HG02885 (cell line): ENCODE data around the gene ZDHHC1.
A peak's percentile ranks its signal among the peaks of the same experiment; 100 is the strongest.

Source experiments
- ATAC-seq: cut with Tn5 transposase; IDR thresholded peaks from one replicate; pipeline ENCODE4 v1.9.1; 2021; ENCODE audit warnings: mild to moderate bottlenecking; ENCODE audit not compliant: unreplicated experiment, poor library complexity

The ZDHHC1 gene

GRCh38 chr16:67415872-67416793, at the start of gene ZDHHC1:
Gene ZDHHC1 (minus strand): TSS chr16:67416477. CDS start chr16:67407775, 8,702 bp downstream.
- ATAC-seq: peak; percentile 86

DNA sequence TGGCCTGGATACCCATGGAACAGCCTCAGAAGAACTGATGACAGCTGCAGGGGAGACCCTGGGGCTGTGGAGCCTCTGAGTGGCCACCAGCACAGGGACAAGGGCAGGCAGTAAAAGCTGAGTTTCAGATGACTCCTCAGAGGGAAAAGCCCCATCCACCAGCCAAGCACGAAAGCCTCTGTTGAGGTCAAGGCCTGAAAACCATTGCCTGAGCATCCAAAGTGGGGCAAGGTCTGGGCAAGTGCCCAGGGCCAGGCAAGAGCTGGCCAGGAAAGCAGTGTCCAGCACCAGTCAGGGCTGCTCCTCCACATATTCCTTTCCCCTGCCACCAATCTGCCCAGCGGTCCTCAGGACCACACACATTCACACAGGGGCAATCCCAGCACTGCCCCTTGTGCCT, 48.3 kb upstream of the ZDHHC1 start:
- no peak for ATAC-seq

- no peak for ATAC-seq
Observed at GRCh38 chr16:67463691-67464090, 47.4 kb upstream of the ZDHHC1 start.

DNA sequence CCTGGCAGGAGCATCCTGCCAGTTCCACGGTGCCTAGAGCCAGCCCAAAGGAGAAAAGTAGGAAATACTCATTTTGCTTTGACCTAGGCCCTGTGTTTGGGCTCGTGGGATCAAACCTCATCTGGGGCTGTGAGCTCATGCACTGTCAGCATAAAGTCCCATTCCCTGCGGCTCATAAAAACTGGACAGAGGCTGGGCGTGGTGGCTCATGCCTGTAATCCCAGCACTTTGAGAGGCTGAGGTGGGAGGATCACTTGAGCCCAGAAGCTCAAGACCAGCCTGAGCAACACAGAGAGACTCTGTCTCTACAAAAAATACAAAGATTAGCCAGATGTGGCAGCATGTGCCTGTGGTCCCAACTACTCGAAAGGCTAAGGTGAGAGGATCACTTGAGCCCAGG, 46.8 kb upstream of the ZDHHC1 start:
- ATAC-seq: no peak

DNA sequence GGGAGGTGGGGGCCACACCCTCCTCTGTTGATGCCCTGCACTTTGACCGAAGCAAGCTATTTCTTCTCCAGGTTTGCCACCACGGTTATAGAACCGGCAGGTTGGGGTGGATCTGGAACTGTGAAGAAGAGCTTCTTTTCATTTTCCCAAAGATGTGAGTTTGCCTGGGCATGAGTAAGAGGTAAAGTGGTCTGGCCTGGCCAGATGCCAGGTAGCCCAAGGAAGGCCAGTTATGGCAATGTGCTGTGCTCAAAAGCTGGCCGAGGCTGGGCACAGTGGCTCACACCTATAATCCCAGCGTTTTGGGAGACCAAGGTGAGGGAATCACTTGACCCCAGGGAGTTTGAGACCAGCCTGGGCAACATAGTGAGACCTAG, 46.0 kb upstream of the ZDHHC1 start:
- ATAC-seq: no peak

DNA sequence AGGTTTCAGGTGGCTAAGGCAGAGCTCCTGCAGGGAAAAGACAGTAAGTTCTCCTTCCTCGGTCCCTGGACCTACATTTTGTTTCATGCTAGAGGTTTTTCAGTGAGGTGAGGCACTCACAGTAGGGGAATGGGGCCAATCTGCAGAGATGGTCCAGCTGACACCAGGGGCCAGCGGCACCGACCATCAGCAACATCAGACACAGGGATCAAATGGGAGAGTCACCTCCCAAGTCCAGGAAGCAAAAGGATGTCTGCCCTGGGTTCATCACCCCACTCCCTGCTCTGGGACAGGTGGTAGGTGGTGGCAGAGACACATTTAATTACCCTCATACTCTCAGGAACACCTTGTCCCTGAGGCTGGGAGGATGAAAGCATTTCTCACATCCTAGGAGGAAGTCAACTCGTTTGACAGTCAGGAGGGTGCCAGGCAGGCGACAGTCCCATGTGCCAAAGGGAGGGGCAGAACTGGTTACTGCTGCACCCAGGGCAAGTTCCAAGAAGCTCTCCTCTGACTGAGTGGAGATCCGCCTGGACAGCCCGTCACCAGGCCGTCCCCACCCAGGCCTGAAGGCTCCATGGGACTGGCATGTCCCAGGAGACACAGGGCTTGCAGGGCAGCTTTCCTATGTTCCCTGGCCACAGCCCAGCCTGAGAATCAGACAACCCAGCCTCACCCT, 45.5 kb upstream of the ZDHHC1 start:
- ATAC-seq: no peak

- ATAC-seq: no peak
Observed at GRCh38 chr16:67460961-67461360, 44.7 kb upstream of the ZDHHC1 start.

DNA sequence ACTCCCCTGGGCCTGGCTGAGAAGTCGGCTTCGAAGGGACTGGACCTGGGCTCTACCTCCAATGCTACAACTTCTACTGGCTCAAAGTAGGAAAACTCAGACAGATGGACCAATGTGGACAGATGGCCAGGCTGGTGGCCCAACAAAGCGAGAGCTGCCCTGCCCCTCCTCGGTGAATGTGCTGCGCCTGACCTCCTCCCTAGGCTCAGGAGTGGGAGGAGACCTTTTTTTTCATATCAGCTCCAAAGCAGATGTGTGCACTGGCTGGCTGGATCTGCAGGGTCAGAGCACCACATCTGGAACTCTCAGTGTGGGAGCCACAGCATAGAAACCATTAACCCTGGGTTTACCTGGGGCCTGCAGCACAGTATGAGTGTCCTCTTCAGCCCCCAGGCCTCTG, 43.9 kb upstream of the ZDHHC1 start:
- no peak for ATAC-seq

DNA sequence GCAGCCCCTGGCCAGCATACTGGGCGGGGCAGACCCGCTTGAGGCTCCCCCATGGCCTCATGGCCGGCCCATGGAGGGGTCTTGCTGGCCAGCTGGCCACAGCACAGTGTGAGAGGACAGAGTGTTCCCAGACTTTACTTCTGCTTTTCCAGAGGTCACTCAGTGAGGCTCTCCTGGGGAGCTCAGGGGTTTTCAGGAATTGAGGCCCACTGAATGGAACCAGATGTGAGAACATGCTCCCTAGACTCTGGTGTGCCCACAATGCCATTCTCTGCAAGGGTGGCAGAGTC, 43.5 kb upstream of the ZDHHC1 start:
- no peak for ATAC-seq

DNA sequence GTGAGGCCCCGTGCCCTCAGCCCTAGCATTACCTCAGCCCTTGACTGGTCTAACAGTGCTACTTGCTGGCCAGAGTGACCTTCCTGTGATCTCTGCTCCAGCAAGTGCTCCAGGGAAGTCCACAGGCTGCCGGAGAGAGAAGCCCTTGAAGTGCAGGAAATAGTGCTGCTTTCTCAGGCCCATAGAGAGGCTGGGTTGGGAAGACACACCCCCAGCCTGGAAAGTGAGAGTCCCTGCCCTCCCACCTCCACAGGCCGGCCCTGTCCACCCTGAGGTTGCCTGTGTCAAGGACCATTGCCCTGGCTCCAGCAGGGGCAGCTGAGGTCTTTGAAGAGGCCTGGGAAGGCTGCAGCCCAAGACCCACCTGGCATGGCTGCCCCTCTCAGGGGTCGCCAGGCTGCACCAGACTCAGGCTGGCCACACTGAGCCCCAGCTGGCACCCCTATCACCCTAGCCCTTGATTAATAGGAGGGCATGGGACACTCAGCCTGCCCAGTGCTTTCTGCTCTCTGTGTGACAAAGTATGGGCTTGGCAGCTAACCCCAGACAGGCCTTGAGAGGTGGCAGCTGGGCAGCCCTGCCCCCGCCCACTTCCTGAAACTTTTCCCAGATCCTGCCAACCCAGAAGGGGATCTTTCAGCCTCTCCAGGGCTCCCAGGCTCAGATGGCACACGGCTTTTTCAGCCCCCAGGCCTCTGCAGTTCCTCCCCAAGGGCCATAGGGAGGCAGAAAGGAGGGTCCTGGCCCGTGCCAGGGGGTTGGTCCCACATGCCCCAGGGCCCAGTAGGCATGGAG, 43.0 kb upstream of the ZDHHC1 start:
- ATAC-seq: no peak

- ATAC-seq: no peak
Observed at GRCh38 chr16:67458121-67458641, 41.9 kb upstream of the ZDHHC1 start.

- ATAC-seq: no peak
Observed at GRCh38 chr16:67457611-67458010, 41.3 kb upstream of the ZDHHC1 start.

GRCh38 chr16:67456391-67457081, 40.3 kb upstream of the ZDHHC1 start:
- ATAC-seq: no peak

DNA sequence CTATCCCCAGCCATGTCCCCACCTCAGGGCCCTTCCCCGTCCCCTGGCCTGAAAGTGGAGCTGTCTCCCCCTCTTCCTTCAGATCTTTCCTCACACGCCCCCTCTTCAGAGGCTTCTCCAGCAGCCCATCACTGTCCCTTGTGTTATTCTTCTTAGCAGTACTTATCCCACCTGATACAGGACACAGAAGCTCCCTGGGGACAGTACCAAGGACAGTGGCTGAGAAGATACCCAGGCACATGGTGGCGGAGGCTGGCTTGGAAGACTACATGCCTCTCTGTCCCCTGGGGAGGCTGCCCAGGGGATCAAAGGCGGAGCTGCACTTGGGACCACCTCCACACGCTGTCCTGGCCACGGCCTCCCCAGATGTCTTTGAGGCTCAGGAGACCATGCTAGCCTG, 38.6 kb upstream of the ZDHHC1 start:
- ATAC-seq: no peak

GRCh38 chr16:67454104-67454503, 37.8 kb upstream of the ZDHHC1 start:
- no peak for ATAC-seq

DNA sequence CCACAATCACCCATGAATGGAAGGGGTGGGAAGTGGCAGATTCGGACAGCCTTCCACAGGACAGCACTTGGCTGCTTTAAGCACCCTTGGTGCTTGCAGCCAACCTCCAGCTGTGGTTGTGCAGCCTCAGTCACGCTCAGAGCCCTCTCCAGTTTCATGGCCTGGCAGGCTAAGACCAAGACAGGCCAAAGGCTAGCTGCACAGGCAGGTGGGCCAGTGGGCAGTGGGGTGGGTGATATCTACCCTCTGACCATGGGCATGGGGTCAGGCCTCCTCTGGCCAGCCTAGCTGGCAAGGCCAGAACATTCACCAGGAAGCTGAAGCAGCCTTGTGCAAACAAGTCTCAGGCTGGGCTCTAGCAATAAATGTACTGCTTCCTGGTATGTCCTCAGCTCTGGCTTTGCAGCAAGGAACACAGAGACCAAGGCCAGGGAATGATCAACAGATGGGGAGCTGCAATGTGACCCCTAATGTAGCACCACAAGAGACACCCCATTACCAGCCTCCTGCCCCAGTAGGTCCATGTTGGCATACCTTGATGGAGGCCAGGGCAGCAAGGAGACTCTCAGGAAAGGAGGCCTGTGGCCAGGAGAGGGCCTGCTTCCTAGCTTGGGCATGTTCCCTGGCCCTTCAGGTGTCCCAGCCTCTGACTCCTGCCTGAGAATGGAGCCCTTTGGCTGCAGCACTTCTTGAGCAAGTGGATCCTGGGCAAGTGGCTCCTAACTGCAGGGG, 35.6 kb upstream of the ZDHHC1 start:
- ATAC-seq: no peak

- no peak for ATAC-seq
Observed at GRCh38 chr16:67451061-67451703, 34.9 kb upstream of the ZDHHC1 start.

DNA sequence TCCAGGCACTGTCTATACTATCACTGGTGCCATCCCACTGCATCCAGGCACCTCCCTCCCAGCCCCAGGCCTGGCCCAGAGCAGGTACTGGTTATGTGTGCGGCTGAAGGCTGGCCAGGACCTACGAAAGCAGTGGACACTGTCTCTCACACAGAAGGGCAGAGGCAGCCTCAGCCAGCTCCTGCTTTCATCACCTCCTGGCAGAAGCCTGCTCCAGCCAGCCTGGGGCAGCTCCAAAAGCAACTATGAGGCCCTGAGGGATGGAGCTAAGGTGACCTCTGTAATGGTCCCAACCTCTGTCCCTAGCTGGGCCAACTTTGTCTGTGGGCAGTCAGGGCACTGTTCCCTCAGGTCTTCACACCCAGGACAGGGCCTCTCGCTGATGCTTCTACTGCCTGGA, 33.5 kb upstream of the ZDHHC1 start:
- ATAC-seq: no peak

DNA sequence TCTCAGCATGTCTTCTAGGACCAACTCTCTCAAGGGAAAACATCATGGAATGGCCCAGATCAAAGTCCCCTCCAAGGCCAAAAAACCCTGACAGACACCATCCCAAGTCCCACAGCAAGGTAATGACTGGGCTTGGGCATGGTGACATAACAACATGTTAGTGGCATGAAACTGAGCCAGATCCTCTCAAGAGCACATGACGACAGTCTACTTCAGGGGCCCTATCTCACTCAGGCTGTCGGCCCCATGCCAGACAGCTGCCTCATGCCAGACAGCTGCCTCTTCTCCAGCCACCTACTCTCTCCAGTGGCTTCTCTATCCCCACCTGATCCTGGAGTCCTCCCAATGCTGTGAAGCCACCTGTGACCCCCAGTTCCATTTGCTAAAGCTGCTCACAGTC, 33.1 kb upstream of the ZDHHC1 start:
- ATAC-seq: no peak
